Activated CD8-positive, alpha-beta T cell treated with anti-CD3 and anti-CD28 coated beads for 36 hours (primary cell): ENCODE measurements around the gene PDCD5. TPM values are rescaled to one million over a fixed set of nuclear protein-coding genes. Genes with fewer than 3 reads are reported as not detected.
"Not testable (repeated sequence)": the region's sequence is repeated elsewhere in the genome, so short reads cannot be mapped to it uniquely, and the experiment has no call there.

Experiments
- ATAC-seq: fragments of 200-7000 bp; cut with Tn5 transposase; one replicate; pipeline ENCODE4 v1.10.0; 2021; ENCODE audit warnings: mild to moderate bottlenecking, moderate library complexity
- CTCF ChIA-PET: fragments of 350-600 bp; sonication (Branson Sonifier 250); formaldehyde crosslinking; loops from one replicate; lab custom pipeline; 2021; ENCODE audit warnings: antibody characterized with exemption; lab: Charles Lee
- POLR2A ChIA-PET: fragments of 350-600 bp; sonication (Branson Sonifier 250); formaldehyde crosslinking; loops from one replicate; lab custom pipeline; 2021; ENCODE audit warnings: antibody characterized with exemption; lab: Charles Lee
- DNase-seq: peaks from one replicate; pipeline ENCODE4 v3.0.0-alpha.2; 2020
- H3K27ac Mint-ChIP-seq: one replicate; pipeline ENCODE4 v1.8.0; 2021; ENCODE audit warnings: mild to moderate bottlenecking, mixed read lengths
- H3K27me3 Mint-ChIP-seq: one replicate; pipeline ENCODE4 v1.8.0; 2021; ENCODE audit warnings: mixed read lengths
- H3K36me3 Mint-ChIP-seq: one replicate; pipeline ENCODE4 v1.8.0; 2021; ENCODE audit warnings: low read depth, mixed read lengths
- H3K4me1 Mint-ChIP-seq: one replicate; pipeline ENCODE4 v1.8.0; 2021; ENCODE audit warnings: low read depth, mixed read lengths
- H3K4me3 Mint-ChIP-seq: one replicate; pipeline ENCODE4 v1.8.0; 2021; ENCODE audit warnings: mild to moderate bottlenecking, moderate library complexity, mixed read lengths
- H3K9me3 Mint-ChIP-seq: one replicate; pipeline ENCODE4 v1.8.0; 2021; ENCODE audit warnings: mixed read lengths
- intact Hi-C: fragments of 100-400 bp; cut with micrococcal nuclease; formaldehyde crosslinking; loops from one replicate; pipeline ENCODE4 v1.10.0; 2022
- total RNA-seq, 2 experiments: library from RNA; stranded (reverse); gene quantifications; one replicate each; pipeline ENCODE4 v1.2.3, GENCODE V29; 2021
- TF ChIP-seq, protein P1 (sequence below): fragments of 200-600 bp; IDR thresholded peaks from one replicate; pipeline ENCODE4 v1.8.0; 2022; ENCODE audit warnings: antibody characterized with exemption, mild to moderate bottlenecking

The PDCD5 gene
- total RNA-seq, 2 experiments from 2014 or later: 221 to 222 TPM

DNA sequence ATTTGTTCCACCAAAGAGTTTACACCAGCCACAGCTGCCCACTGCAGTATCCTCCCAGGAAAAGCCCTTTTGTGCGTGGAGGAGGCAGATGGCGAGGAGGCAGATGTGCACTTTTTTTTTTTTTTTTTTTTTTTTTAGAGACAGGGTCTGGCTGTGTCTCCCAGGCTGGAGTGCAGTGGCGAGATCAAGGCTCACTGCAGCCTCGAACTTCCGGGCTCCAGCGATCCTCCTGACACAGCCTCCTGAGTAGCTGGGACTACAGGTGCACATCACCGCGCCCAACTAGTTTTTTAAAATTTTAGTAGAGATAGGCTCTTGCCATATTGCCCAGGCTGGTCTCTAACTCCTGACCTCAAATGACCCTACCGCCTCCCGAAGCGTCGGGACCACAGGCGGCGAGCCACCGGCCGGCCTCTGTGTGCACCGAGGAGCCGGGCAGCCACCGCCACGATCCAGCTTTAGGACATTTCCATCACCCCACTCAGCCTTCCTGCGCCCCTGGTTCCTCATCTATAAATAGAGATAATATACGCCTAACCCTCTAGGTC, 563 bp upstream of the PDCD5 start:
- CTCF ChIA-PET: no interaction called here
- TF ChIP-seq, protein P1, sequence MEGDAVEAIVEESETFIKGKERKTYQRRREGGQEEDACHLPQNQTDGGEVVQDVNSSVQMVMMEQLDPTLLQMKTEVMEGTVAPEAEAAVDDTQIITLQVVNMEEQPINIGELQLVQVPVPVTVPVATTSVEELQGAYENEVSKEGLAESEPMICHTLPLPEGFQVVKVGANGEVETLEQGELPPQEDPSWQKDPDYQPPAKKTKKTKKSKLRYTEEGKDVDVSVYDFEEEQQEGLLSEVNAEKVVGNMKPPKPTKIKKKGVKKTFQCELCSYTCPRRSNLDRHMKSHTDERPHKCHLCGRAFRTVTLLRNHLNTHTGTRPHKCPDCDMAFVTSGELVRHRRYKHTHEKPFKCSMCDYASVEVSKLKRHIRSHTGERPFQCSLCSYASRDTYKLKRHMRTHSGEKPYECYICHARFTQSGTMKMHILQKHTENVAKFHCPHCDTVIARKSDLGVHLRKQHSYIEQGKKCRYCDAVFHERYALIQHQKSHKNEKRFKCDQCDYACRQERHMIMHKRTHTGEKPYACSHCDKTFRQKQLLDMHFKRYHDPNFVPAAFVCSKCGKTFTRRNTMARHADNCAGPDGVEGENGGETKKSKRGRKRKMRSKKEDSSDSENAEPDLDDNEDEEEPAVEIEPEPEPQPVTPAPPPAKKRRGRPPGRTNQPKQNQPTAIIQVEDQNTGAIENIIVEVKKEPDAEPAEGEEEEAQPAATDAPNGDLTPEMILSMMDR: no peak
- no peaks in the 10 kb centered on the region for H3K9me3 Mint-ChIP-seq
- H3K36me3 Mint-ChIP-seq: peaks cover 27% of the 10 kb centered on the region
- POLR2A ChIA-PET: interaction anchor here (0.6 to 1.5 kb wide), 7 partner anchors 11 to 111 kb away, joined by 3 to 5 read pairs (median 3); partner anchors contain the start of genes ANKRD27, NUDT19 and RGS9BP
- H3K4me3 Mint-ChIP-seq: peak overlapping the region; percentile 92
- peaks cover 29% of the 10 kb centered on the region for H3K4me1 Mint-ChIP-seq
- H3K27ac Mint-ChIP-seq: peak overlapping the region; percentile 88
- intact Hi-C loops: no loop called here
- no peak for ATAC-seq
- no peaks in the 10 kb centered on the region for H3K27me3 Mint-ChIP-seq
- no peak for DNase-seq

DNA sequence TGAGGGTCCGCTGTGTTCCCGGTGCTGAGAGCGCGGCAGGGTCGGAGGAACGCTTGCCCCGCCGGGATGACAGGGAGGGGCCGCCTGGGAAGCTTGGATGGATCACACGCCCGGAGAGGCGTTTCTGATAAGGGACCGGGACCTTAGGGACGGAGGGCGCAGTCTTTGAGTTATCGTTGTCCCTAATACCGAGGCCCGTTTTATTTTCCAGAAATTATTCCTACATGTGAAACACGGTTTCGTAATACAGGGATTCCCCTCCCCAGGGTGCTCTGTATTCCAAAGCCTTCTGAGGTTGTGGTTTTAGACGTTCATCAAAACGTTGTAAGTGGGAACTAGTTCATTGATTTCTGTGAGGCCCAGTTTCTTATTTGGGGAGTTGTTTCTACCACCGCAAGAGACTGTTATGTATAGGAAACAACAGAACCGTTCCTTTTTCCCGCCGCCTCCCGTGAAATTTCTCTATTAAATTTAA, 752 bp downstream of the PDCD5 start:
- DNase-seq (no peak), ATAC-seq (no peak)
- POLR2A ChIA-PET: interaction anchor here (1.0 to 1.5 kb wide), 3 partner anchors 15 to 110 kb away, joined by 3 to 4 read pairs (median 3); partner anchors contain the start of gene NUDT19
- H3K4me1 Mint-ChIP-seq: peaks cover 42% of the 10 kb centered on the region
- intact Hi-C loops: no loop called here
- H3K4me3 Mint-ChIP-seq: peak overlapping the region; percentile 91
- CTCF ChIA-PET: no interaction called here
- TF ChIP-seq, protein P1: no peak
- H3K27ac Mint-ChIP-seq: peak overlapping the region; percentile 84
- no peaks in the 10 kb centered on the region for H3K9me3 Mint-ChIP-seq
- H3K36me3 Mint-ChIP-seq: peaks cover 39% of the 10 kb centered on the region
- no peaks in the 10 kb centered on the region for H3K27me3 Mint-ChIP-seq

DNA sequence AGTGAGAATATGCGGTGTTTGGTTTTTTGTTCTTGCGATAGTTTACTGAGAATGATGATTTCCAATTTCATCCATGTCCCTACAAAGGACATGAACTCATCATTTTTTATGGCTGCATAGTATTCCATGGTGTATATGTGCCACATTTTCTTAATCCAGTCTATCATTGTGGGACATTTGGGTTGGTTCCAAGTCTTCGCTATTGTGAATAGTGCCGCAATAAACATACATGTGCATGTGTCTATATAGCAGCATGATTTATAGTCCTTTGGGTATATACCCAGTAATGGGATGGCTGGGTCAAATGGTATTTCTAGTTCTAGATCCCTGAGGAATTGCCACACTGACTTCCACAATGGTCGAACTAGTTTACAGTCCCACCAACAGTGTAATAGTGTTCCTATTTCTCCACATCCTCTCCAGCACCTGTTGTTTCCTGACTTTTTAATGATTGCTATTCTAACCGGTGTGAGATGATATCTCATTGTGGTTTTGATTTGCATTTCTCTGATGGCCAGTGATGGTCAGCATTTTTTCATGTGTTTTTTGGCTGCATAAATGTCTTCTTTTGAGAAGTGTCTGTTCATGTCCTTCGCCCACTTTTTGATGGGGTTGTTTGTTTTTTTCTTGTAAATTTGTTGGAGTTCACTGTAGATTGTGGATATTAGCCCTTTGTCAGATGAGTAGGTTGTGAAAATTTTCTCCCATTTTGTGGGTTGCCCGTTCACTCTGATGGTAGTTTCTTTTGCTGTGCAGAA, 6.9 kb downstream of the PDCD5 start:
- H3K4me3 Mint-ChIP-seq, intact Hi-C loops, CTCF ChIA-PET, DNase-seq, H3K27ac Mint-ChIP-seq, H3K27me3 Mint-ChIP-seq, ATAC-seq, H3K9me3 Mint-ChIP-seq, POLR2A ChIA-PET: not testable (repeated sequence)
- Mint-ChIP-seq H3K4me1 (peaks cover 31% of the 10 kb centered on the region), H3K36me3 (peaks cover 60% of the 10 kb centered on the region)

DNA sequence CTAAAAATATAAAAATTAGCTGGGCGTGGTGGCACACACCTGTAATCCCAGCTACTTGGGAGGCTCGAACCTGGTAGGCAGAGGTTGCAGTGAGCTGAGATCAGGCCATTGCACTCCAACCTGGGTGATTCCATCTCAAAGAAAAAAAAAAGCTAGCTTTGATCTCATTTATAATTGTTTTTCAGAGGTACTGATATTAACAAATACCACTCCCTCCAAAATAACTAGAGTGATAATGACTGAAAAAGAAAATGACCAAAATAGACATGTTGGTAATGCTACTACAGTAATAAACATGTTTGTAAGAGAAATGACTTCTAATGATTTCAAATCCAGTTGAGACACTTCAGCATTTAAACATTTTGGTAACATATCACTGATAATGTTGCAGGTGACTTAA, 13.0 kb downstream of the PDCD5 start:
- intact Hi-C loops: no loop called here
- no peak overlapping the region for H3K4me3 Mint-ChIP-seq
- no peak overlapping the region for H3K27ac Mint-ChIP-seq
- H3K9me3 Mint-ChIP-seq: peaks cover 2% of the 10 kb centered on the region
- DNase-seq (no peak), ATAC-seq (no peak)
- no peaks in the 10 kb centered on the region for H3K27me3 Mint-ChIP-seq
- H3K36me3 Mint-ChIP-seq: peaks cover 40% of the 10 kb centered on the region
- peaks cover 6% of the 10 kb centered on the region for H3K4me1 Mint-ChIP-seq
- POLR2A ChIA-PET: interaction anchor here (1.1 kb wide), 1 partner anchor 12 kb away, joined by 3 read pairs; no protein-coding TSS in a partner anchor
- TF ChIP-seq, protein P1: no peak
- CTCF ChIA-PET: no interaction called here

DNA sequence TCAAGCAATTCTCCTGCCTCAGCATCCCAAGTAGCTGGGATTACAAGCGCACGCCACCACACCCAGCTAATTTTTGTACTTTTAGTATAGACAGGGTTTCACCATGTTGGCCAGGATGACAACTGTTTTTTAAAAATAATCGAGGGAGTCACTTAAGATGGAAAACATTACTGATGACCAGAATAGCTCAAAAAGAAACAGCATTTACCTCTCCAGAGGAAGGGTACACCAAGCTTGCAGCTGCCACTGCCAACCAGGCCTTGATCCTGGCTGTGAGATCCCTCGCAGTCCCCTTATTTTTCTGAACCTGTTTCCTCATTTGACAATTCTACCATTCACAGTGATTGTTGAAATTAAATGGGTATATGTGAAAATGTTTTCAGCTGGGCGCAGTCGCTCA, 14.5 kb downstream of the PDCD5 start:
- Mint-ChIP-seq H3K4me1 (peaks cover 13% of the 10 kb centered on the region), H3K27ac (no peak overlapping the region), H3K27me3 (no peaks in the 10 kb centered on the region), H3K4me3 (no peak overlapping the region), H3K9me3 (peaks cover 2% of the 10 kb centered on the region), H3K36me3 (peaks cover 41% of the 10 kb centered on the region)
- intact Hi-C loops: no loop called here
- ATAC-seq (no peak), DNase-seq (no peak)
- CTCF ChIA-PET: no interaction called here
- POLR2A ChIA-PET: no interaction called here
- TF ChIP-seq, protein P1: no peak
